NOMO-1 (cell line): Measurements from ENCODE around the gene FGFR4.
A peak's percentile ranks its signal among the peaks of the same experiment; 100 is the strongest.
"Not testable (repeated sequence)": the region's sequence is repeated elsewhere in the genome, so short reads cannot be mapped to it uniquely, and the experiment has no call there.

Source experiments
- DNase-seq, 2 experiments: peaks; one replicate each; lab custom pipeline; 2025; ENCODE audit not compliant: unreplicated experiment in 2 of 2; lab: John Stamatoyannopoulos, UW

FGFR4 gene

DNA sequence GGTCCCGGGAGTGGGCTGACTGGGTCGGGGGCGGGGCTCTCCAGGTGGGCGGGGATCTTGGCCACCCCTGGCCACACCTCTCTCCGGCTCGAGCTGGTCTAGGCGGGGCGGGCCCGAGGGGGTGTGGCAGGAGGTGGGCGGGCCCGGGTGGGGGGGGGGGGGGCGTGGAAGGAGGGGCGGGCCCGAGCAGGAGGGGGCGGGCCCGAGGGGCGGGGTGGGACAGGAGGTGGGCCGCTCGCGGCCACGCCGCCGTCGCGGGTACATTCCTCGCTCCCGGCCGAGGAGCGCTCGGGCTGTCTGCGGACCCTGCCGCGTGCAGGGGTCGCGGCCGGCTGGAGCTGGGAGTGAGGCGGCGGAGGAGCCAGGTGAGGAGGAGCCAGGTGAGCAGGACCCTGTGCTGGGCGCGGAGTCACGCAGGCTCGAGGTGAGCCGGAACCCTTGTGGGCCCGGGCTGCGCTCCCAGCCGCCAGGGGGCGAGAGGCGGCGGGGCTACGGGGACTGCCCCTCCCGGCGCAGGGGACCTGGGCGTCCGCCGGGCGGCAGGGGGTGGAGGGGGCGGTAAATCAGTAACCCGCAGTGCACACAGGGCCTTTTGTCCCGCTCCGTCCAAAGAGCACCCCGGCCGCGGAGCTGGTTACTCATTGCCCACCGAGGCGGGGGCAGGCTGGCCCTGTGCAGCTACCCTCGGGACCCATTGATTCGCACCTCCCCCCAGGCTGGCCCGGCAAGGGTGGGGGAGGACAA lies at the start of gene FGFR4:
Gene FGFR4, plus strand, starts transcription at position 262 of the 744 bp plus-strand sequence. CDS start 2,688 bp downstream, outside the sequence.
- DNase-seq: peak; percentile 37 to 75

DNA sequence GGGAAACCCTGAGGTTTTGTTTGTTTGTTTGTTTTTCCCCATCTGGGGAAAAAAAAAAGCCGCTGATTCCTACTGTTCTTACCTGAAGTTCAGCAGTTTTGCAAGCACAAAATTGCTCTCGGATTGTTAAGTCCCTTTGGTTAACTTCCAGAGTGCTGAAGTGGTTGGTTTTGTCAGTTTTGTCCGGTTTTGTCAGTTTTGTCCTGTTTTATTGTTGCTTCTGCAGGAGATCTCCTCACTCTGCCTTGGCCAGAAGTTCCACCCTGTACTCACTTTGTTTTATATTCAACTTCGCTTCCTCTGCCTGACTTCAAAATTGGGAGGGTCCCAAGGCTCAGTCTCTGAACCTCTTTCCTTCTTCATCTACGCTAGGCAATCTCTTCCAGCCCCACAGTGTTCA lies 49.8 kb upstream of the FGFR4 start:
- DNase-seq: no peak

DNA sequence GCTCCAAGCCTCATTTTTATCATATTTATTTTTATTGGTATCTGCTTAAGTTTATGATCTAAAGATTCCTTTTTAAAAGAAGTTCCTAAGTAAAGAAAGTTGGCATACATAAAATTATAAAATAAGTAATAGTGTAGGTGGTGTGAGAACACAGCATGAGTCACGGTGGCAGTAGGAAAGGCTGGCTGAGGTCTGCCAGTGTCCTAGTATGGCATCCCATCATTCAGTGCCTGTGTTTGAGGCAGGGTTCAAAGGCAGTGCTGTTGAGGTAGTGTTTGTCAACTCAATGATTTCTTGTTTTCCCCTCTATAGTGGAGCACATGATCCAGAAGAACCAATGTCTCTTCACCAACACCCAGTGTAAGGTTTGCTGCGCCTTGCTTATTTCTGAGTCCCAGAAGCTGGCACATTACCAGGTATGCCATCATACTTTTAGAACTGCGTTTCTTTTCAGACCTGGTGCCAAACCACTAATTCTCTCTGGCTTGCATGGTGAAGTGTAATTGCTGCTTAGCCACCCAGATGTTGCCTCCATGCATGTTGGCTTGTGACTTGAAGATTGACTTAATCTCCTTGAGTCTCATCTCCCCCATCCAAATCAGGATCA lies 45.8 kb upstream of the FGFR4 start:
- no peak for DNase-seq

DNA sequence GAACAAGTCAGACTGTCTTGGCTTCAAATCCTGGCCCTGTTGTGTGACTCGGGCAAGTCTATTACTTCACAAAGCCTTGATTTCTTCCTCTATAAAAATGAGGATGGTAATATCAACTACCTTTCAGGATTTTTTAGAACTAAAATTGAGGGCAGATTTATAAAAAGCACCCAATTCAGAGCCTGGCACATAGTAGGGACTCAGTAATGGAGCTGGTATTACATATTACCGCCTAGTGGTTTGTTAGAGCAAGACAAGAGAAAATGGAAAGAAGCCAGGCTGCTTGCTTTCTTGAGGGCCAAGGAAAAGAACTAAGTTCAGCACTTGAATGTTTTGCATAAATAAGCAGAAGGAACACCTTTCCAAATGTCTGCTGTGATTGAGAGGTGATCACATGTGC lies 44.8 kb upstream of the FGFR4 start:
- no peak for DNase-seq

DNA sequence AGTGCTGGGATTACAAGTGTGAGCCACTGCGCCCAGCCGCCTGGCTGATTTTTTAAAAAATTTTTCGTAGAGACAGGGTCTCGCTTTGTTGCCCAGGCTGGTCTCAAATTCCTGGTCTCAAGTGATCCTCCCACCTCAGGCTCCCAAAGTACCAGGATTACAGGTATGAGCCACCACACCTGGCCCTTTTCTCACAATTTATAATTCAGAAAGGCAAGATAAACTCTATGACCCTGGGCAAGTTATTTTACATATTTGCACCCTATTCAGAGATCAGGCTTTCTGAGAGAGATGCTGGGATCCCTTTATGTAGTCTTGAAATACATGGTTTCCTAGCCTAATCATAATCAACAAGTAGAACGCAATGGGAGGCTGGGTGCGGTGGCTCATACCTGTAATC lies 43.6 kb upstream of the FGFR4 start:
- no peak for DNase-seq

DNA sequence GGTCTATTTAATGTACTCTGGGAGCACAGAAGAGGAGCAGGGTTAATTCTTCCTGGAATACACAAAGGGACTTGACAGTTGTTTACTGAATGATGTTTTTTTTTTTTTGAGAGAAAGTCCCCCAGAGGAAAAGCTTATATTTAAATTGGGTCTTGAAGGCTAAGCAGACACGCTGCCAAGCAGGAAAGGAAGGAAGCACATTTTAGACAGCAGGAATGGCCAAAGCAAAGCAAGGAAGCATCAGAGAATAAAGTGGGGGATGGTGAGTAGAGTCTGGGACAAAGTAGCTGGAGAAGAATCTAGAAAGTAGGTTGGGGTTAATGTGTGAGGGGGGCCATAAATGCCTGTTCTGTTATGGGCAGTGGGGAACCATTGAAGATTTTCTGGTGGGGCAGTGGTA lies 42.8 kb upstream of the FGFR4 start:
- no peak for DNase-seq

DNA sequence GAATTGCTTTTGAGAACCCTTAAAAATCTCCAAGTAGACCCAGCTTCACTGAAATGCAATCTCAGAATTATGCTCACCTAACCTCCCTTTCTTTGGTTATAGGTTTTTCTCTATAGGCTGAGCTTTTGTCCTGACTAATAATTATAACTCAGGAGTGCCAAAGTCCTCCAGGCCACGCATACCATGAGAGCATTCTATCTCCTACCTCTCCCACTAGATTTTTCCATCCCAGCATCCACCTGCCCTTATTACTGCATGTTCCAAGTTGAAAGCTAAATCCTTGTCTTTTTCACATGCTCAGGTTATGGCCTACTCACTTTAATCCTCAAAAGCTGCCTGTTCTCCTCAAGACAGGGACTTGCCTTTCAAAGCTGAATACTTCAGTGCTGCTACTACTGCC lies 42.1 kb upstream of the FGFR4 start:
- DNase-seq: no peak

DNA sequence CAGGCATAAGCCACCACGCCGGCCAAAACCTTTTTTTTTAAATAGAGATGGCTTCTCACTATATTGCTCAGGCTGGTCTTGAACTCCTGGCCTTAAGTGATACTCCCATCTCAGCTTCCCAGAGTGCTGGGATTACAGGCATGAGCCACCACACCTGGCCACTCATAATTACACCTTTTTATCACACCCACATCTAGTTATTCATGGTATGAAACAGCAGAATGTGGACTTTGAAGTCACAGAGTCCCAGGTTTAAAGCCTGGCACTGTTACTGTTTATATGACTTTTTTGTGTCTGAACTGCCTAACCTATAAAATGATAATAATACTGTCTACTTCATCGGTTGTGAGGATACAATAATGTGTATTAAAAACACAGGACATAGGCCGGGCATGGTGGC lies 41.1 kb upstream of the FGFR4 start:
- no peak for DNase-seq

DNA sequence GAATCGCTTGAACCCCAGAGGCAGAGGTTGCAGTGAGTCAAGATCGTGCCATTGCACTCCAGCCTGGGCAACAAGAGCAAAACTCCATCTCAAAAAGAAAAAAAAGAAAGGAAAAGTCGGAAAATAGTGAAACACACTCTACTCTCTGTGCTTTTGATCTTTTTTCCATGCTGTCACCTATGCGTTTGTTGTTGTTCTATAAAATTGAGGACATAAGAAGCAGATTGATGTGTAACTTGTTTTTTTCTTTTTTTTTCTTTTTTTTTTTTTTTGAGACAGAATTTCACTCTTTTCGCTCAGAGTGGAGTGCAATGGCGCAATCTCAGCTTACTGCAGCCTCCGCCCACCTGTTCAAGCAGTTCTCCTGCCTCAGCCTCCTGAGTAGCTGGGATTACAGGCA lies 38.2 kb upstream of the FGFR4 start:
- not testable (repeated sequence) for DNase-seq

DNA sequence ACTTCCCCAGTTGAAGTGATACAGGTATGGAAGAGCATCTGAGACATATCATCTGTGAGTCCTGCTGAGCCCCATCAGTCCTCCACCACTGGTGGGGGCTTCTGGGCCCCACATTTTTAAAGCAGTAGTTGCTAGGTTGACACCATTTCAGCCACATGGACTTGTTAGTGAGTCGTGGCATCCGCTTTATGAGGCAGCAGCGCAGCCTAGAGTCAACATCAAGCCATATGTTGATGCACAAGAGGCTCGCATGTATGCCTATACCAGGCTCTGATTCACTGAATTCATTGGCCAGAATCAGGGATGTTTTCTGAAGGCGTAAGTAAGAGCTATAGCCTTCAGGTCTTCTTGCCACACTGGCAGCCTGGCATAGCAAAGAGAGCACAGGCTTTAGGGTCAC lies 37.4 kb upstream of the FGFR4 start:
- DNase-seq: no peak

DNA sequence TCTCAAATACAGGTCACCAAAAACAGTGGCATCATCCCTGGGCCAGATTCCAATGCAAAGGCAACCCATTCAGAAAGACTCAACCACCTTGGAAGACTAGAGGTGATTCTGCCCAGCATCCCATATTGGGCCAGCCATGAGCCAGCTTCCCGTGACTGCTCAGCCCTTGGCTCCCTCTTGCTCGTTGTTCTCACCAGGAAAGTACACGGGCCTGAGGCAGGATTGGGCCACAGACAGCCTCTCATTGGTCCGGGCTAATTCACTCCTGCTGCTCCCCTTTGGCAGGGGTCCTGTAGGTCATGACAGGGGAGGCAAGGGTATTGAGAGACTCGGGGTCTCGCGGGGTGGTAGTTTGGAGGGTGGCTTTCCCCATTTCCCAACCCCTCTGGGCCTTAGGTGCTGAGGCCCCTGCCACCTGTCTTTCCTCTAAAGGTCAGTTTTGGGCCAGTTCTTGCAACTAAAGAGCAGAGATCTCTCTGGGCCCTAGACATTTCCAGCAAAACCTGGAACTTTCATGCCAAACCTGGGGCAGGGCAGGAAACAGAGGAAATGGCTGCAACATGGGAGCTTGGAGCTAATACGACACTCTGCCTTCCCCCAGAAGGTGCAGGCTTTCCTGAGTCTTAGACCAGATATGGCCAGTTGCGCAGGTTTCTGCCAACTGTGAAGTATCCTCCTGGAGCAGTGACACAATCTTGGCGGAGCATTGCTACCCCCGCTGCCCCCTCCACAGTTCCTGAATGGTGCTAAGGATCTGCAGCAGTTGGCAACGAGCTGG lies 22.0 kb upstream of the FGFR4 start:
- DNase-seq: no peak

DNA sequence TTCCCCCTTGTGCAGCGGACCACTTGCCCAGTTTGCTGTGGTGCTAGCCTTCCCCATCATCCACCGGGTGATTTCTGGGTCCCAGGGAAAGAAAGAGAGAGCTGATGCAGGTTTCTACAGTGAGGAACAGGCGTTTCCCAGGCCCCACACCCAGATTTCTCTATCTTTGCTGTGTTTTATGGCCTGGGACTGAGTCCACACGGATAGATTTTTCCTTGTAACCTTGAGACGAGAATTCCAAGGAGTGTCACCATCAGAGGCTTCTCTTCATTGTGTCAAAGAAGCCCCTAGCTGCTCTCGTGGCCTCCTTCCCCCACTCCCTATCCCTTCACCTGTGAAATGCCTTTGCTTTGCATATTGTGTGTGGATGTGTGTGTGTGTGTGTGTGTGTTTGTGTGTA lies 21.2 kb upstream of the FGFR4 start:
- DNase-seq: no peak

DNA sequence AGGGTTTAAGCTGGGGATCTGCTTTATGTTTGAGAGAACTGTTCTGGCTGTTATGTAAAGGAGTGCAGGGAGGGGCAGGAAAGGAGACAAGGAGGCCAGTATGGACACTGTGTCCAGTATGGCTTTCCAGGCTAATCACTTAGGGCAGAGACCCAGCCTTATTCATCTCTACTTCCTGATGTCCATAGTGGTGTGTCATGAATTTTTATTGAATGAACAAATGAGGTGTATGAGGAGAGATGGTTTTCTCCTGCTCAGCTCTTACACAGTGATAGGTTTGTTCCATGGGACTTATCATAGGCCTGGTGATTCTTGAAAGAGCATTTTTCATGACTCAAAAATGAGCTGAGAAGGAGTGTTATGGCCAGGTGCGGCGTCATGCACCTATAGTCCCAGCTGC lies 20.5 kb upstream of the FGFR4 start:
- DNase-seq: no peak

DNA sequence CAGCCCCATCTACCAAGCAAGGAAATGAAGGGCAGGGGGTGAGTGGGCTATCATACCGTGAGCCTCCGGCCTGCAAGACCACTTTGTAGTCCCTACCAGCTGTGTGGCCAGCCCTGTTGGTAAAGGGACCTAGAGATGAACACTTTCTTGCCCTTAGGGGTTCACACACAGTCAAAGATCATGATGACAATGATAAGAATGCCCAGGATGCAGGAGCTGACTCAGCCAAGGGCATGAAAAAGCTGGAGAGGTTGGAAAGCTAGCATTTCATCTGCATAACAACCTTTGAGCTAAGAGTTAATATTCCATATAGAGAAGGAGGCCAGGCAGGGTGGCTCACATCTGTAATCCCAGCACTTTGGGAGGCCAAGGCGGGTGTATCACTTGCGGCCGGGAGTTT lies 19.2 kb upstream of the FGFR4 start:
- DNase-seq: no peak

DNA sequence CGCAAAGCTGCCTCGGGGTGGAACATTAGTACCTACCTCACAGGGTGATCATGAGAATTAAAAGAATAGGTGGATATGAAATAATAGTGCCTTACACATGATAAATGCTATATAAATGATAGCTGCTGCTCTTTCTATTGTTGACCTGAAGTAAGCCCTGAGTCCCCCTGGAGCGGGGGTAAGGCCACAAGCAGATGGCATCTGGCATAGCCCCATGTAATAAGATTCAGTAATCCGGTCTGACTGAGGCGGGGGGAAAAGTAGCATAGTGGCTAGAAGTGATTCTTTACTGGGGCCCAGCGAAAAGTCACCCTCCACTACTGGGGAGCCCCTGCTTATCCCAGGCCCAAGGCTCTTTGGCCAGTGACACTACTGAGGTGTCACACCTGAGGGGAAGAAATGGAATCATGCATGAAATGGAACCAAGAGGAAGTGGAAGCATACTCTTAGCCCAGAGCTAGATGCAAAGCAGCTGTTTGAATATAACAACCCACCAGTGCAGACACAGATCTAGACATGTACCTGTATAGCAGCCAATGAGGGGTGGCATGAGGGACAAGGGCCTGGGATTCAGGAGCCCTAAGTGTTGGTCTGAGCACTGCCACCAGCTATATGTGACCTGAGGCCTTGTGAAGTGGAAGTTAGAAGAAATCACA lies 16.1 kb upstream of the FGFR4 start:
- DNase-seq: no peak

DNA sequence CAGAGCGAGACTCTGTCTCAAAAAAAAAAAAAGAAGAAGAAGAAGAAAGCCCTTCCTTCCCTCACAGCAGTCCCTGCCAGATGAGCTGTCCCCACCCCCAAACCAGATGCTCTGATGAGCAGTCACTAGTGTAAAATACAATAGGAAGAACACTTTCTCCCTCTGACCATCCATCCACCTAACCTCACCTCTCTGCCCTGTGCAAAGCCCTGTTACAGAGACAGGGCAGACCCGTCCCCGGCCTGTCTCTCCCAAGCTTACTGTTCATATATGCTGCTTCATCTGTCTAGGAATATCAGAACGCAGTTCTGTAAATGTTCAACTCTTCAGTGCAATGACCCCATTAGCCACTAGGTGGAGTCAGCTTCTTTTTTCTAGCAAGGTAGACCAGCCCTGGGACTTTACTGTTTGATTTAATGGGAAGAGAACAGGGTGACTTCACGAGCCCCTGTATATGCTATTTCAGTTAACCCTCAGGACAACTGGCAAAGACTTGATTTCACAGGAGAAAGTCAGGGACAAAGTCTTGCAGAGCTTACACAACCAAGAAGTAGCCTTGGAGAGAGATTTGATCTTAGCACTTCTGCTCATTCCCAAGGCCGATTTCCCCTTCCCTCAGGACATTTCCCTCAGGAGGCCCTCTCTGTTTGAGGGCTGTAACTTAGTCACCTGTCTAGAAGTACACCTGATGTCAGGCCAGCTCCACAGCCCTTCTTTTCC lies 14.9 kb upstream of the FGFR4 start:
- DNase-seq: peak; percentile 38 to 61

DNA sequence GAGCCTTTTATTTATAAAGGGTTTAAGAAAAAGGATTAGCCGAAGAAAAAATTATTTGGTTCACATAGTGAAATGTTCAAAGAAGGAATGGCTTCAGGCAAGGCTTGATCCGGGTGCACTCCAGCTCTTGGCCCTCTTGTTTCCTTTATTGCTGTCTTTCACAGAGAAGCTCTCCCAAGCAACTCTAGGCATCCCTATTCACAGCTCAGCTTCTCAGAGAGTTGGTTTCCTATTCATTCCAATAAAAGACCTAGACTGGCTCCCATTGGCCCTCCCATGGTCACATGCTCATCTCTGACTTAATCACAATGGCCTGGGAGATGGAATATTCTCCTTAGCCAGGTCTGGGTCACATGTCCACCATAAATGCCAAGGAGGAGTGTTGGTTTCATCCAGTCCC lies 9.4 kb upstream of the FGFR4 start:
- DNase-seq: no peak

DNA sequence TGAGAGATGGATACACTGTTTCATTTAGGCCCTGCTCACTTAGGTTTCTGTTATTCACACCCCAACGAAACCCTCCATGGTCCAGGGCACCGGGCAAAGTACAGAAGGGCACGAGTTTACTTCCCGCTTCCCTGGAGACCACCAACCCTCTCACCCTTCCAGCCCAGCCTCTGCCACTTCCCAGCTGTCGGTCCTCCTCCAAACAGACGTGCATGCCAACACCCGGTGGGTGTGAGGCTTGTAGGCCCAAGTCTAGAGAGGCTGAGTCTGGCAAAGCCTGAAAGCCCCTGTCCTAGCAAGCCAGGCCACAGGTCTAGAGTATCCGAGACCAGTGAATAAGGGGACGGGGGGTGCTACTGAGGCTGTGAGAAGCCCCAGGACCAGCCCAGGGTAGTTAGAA lies 7.1 kb upstream of the FGFR4 start:
- DNase-seq: no peak

DNA sequence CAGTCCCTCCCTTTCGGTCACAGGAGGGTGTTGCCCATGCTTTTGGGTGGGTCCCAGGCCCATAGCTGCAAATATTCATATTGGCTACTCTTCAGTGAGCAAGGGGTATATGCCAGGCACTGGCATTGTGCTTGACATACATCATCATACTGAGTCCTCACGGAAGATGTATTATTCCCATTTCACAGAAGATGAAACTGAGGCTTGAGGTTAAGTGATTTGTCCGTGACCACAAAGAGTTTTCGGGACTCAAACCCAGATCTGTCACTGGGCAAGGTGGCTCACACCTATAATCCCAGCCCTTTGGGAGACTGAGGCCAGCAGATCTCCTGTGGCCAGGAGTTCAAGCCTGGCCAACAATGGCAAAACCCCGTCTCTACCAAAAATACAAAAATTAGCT lies 6.5 kb upstream of the FGFR4 start:
- no peak for DNase-seq

DNA sequence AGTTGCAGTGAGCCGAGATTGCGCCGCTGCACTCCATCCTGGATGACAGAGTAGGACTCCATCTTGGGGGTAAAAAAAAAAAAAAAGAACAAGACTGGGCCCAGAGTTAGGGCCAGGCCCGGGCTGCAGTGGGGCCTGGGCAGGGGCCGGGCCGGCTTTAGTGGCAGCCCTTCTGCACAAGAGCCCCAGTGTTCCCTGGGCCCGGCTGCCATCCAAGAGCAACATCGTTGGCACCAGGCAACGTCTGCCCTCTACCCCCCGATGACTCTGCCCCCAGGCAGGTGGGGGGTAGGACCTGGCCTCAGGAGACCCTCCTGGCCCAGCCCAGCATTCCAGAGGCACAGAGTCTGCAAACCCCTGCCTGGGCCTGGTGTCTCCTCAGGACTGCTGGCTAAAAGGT lies 4.9 kb upstream of the FGFR4 start:
- DNase-seq: no peak

DNA sequence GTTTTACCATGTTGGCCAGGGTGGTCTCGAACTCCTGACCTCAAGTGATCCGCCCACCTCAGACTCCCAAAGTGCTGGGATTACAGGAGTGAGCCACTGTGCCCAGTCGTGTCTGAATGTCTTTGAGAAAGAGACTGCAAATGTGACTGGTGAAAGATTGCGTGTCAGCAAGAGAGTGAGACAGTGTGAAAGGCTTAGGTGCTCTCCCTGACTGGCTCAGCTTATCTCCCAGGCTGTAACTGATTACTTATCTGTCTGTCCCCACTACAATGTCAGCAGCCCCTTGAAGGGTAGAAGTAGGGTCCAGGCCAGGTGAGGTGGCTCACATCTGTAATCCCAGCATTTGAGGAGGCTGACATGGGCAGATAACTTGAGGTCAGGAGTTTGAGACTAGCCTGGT lies 3.4 kb upstream of the FGFR4 start:
- no peak for DNase-seq
